ENCODE data around the gene TCF4. TPM values are rescaled to one million over a fixed set of nuclear protein-coding genes. Genes with fewer than 3 reads are reported as not detected.
A peak's percentile ranks its signal among the peaks of the same experiment; 100 is the strongest.

The TCF4 gene
- total and polyA plus RNA-seq, 7 donors: 8.6 to 68.9 (median 36.8) TPM

DNA sequence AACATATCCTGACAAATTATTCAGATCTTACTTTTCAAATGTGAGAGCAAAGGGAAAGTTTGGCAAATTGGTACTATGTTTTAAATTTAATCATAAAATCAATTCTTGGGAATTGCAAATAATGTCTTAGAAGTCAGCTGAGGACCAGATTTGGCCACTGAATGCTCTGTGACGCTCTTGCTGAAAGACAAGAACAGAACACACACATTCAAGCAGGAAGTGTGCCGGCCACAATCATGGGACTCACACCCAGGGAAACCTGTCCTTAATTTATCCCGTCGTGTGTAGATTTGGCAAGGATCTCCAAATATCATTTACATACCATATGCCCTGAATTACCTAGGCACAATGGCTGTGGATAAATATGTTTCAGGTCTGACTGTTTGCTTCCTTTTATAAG lies 253.1 kb downstream of the TCF4 start:
- H3K36me3 ChIP-seq (ENCODE audit: insufficient read depth in 1 of 2, low read depth in 1 of 2): no peaks in the 10 kb centered on the region
- DNase-seq (peak in 1 of 2 donors; percentile 63), ATAC-seq (peak in 3 of 4 donors; percentile 29 to 49 (median 37))
- no peak overlapping the region for H3K4me3 ChIP-seq
- TF ChIP-seq, protein P1, sequence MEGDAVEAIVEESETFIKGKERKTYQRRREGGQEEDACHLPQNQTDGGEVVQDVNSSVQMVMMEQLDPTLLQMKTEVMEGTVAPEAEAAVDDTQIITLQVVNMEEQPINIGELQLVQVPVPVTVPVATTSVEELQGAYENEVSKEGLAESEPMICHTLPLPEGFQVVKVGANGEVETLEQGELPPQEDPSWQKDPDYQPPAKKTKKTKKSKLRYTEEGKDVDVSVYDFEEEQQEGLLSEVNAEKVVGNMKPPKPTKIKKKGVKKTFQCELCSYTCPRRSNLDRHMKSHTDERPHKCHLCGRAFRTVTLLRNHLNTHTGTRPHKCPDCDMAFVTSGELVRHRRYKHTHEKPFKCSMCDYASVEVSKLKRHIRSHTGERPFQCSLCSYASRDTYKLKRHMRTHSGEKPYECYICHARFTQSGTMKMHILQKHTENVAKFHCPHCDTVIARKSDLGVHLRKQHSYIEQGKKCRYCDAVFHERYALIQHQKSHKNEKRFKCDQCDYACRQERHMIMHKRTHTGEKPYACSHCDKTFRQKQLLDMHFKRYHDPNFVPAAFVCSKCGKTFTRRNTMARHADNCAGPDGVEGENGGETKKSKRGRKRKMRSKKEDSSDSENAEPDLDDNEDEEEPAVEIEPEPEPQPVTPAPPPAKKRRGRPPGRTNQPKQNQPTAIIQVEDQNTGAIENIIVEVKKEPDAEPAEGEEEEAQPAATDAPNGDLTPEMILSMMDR (IDR thresholded peaks at IDR 0.05): no peak
- no peaks in the 10 kb centered on the region for H3K9me3 ChIP-seq
- 4 to 25% (median 11%) methylated on average over 4 of the region's 4 CpGs for WGBS, 3 donors
- H3K27me3 ChIP-seq (ENCODE audit: insufficient read depth in 3 of 3, low read length in 2 of 3): no peaks in the 10 kb centered on the region
- peaks cover 56% of the 10 kb centered on the region for H3K4me1 ChIP-seq
- intact Hi-C loops (cut with DNase I): loop anchor here in 1 of 2 donors (5.0 kb wide), 1 partner anchor 247 kb away; no protein-coding TSS in a partner anchor
- peak overlapping the region; percentile 91 for H3K27ac ChIP-seq

GRCh38 chr18:55331301-55331700 lies 256.7 kb downstream of the TCF4 start:
- Histone ChIP-seq H3K27ac (peak overlapping the region; percentile 17), H3K36me3 (ENCODE audit: insufficient read depth in 1 of 2, low read depth in 1 of 2) (no peaks in the 10 kb centered on the region), H3K4me1 (peaks cover 49% of the 10 kb centered on the region), H3K27me3 (ENCODE audit: insufficient read depth in 3 of 3, low read length in 2 of 3) (no peaks in the 10 kb centered on the region), H3K9me3 (no peaks in the 10 kb centered on the region), H3K4me3 (no peak overlapping the region)
- TF ChIP-seq, protein P1 (IDR thresholded peaks at IDR 0.05): no peak
- WGBS, 3 donors: 61 to 77% (median 63%) methylated on average over 2 of the region's 2 CpGs
- intact Hi-C loops (cut with DNase I): no loop called here
- DNase-seq (no peak), ATAC-seq (no peak)

DNA sequence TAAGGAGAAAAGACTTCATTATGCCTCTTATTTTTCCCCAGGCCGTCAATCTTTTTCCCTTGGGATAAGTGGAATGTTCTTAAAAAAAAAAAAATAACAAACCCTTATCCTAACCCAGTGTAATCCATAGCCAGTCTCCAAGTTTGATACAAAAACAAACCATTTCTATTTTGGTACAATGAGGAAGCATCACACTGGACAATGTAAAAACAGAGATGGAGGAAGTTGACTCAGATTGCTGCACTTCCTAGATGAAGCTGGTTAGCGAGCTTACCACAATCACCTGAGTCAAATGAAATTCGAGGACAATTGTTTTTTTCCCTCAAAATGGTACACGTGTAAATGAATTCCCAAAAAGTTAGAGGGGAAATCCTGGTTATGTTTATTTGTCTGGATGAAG lies 259.7 kb downstream of the TCF4 start:
- TF ChIP-seq, protein P1 (IDR thresholded peaks at IDR 0.05): no peak
- peak overlapping the region; percentile 89 for H3K27ac ChIP-seq
- DNase-seq (no peak), ATAC-seq (peak; percentile 53 to 65 (median 59))
- intact Hi-C loops (cut with DNase I): loop anchor here (5.0 to 10.0 kb wide), 3 partner anchors 234 to 1246 kb away; no protein-coding TSS in a partner anchor
- H3K4me3 ChIP-seq: no peak overlapping the region
- 50 to 63% (median 53%) methylated on average over 4 of the region's 4 CpGs for WGBS, 3 donors
- H3K4me1 ChIP-seq: peaks cover 48% of the 10 kb centered on the region
- no peaks in the 10 kb centered on the region for H3K27me3 ChIP-seq (ENCODE audit: insufficient read depth in 3 of 3, low read length in 2 of 3)
- no peaks in the 10 kb centered on the region for H3K9me3 ChIP-seq
- no peaks in the 10 kb centered on the region for H3K36me3 ChIP-seq (ENCODE audit: insufficient read depth in 1 of 2, low read depth in 1 of 2)

- H3K4me1 ChIP-seq: peaks cover 47% of the 10 kb centered on the region
- no peak for DNase-seq
- intact Hi-C loops (cut with DNase I): loop anchor here (5.0 to 10.0 kb wide), 3 partner anchors 233 to 1247 kb away; no protein-coding TSS in a partner anchor
These were observed 260.5 kb downstream of the TCF4 start for GRCh38 chr18:55327454-55327853.

More at GRCh38 chr18:55327454-55327853, 260.5 kb downstream of the TCF4 start:
- no peak for ATAC-seq
- 96 to 98% (median 96%) methylated on average over 1 of the region's 1 CpG for WGBS, 3 donors
- Histone ChIP-seq H3K9me3 (no peaks in the 10 kb centered on the region), H3K4me3 (no peak overlapping the region), H3K27me3 (ENCODE audit: insufficient read depth in 3 of 3, low read length in 2 of 3) (no peaks in the 10 kb centered on the region), H3K36me3 (ENCODE audit: insufficient read depth in 1 of 2, low read depth in 1 of 2) (no peaks in the 10 kb centered on the region), H3K27ac (peak overlapping the region; percentile 89)
- TF ChIP-seq, protein P1 (IDR thresholded peaks at IDR 0.05): no peak

Measured in psoas muscle (tissue), 8 donors.